K562 (cell line): ENCODE results near the gene C9orf50. TPM values are rescaled to one million over a fixed set of nuclear protein-coding genes. Genes with fewer than 3 reads are reported as not detected.

ENCODE experiments used
- ARID3A ChIP-seq: IDR thresholded peaks from 2 replicates; pipeline ENCODE4 v1.6.1; 2012; ENCODE audit warnings: low read depth, low read length, improper control_type of control experiment, borderline replicate concordance
- FOXO4 ChIP-seq: fragments of 450-650 bp; formaldehyde crosslinking; IDR thresholded peaks from 2 replicates; pipeline ENCODE4 v1.4.0; 2020; ENCODE audit warnings: mild to moderate bottlenecking, moderate library complexity
- LCOR ChIP-seq: sonication (generic); formaldehyde crosslinking; IDR thresholded peaks from 2 replicates; pipeline ENCODE4 v1.8.0; 2022; ENCODE audit warnings: mild to moderate bottlenecking, missing genetic modification reagents
- MGA ChIP-seq: fragments of 450-650 bp; IDR thresholded peaks from 2 replicates; pipeline ENCODE4 v1.6.1; 2016; ENCODE audit warnings: mild to moderate bottlenecking, moderate library complexity
- SETDB1 ChIP-seq: IDR thresholded peaks from one replicate; pipeline ENCODE4 v1.6.1; 2012; ENCODE audit warnings: low read length, control low read depth, inconsistent platforms
- SOX6 ChIP-seq: fragments of 450-650 bp; IDR thresholded peaks from 2 replicates; pipeline ENCODE4 v1.6.1; 2014; ENCODE audit warnings: mild to moderate bottlenecking
- SRSF9 ChIP-seq: fragments of 200-400 bp; formaldehyde crosslinking; IDR thresholded peaks from 2 replicates; pipeline ENCODE4 v1.6.1; 2017; ENCODE audit warnings: low read depth, low read length, borderline replicate concordance
- UBTF ChIP-seq, 2 experiments: IDR thresholded peaks; 2 replicates each; pipeline ENCODE4 v1.6.1; 2012; ENCODE audit warnings: improper control_type of control experiment in 2 of 2, low read depth in 2 of 2, low read length in 2 of 2, borderline replicate concordance in 1 of 2
- polyA plus RNA-seq, 8 experiments: library from polyadenylated mRNA; depleted of rRNA in 4 of 8; stranded (reverse) in 5 of 8; unstranded in 3 of 8; fragments of >200 nt; fragmentation: Nextera tagmentation in 2 of 8; fragmentation: Illumina TruSeq in 1 of 8; extraction: Ambion mirVana in 2 of 8; extraction: Trizol in 1 of 8; gene quantifications; 2 replicates each; pipeline versions ENCODE4 v1.2.1 to v1.2.3, GENCODE V29; 2011 to 2014; ENCODE audit warnings: inconsistent platforms in 1 of 8, missing spikeins in 1 of 8
- total RNA-seq, 7 experiments: library from RNA; depleted of rRNA in 6 of 7; stranded (reverse); fragments of >200 nt in 6 of 7; fragmentation: Illumina TruSeq in 2 of 7; extraction: Trizol in 2 of 7; gene quantifications; 2 replicates each; pipeline versions ENCODE4 v1.2.1 to v1.2.3, GENCODE V29; 2011 to 2021; ENCODE audit warnings: low replicate concordance in 1 of 7

Gene C9orf50
- total and polyA plus RNA-seq, 9 of the 15 experiments (the other 6 are each of a cell fraction or from before 2014, with no cell fraction given): not detected

- no peak for TF ChIP-seq FOXO4 (CRISPR knock-in tag)
- TF ChIP-seq UBTF (IDR thresholded peaks at IDR 0.05; ENCODE audit: borderline replicate concordance in 1 of 2, low read depth in 2 of 2, low read length in 2 of 2): peak; percentile 45 to 92; a peak in 2 of 4 replicates
- no peak for TF ChIP-seq SETDB1
- TF ChIP-seq MGA: no peak
- peak; percentile 82 for TF ChIP-seq SOX6
- TF ChIP-seq ARID3A: no peak
- no peak for TF ChIP-seq SRSF9
- TF ChIP-seq LCOR (CRISPR knock-in tag): peak; percentile 97
Measured at GRCh38 chr9:129641750-129642585, 21.1 kb upstream of the C9orf50 start, which contains the start of gene ASB6 (continued).
